Right renal pelvis (tissue), 4 donors: ENCODE data around the gene PNMA8A. TPM values are rescaled to one million over a fixed set of nuclear protein-coding genes. Genes with fewer than 3 reads are reported as not detected.
"Not testable (repeated sequence)": the region's sequence is repeated elsewhere in the genome, so short reads cannot be mapped to it uniquely, and the experiment has no call there.

Experiments
- DNase-seq, 4 donors: peaks; one replicate each; pipeline ENCODE4 v3.0.0-alpha.2; 2013; ENCODE audit warnings: low read depth in 4 of 4, low spot score in 3 of 4, missing footprints in 1 of 4
- polyA plus RNA-seq, 4 donors: library from polyadenylated mRNA; unstranded; fragments of 120-200 nt; gene quantifications; one replicate each; pipeline ENCODE4 v1.2.1, GENCODE V29; 2013; ENCODE audit not compliant: insufficient read length in 4 of 4

Gene PNMA8A
- polyA plus RNA-seq: 10 to 100 TPM; 46.9 to 72.5 (median 54.5) TPM

GRCh38 chr19:46471116-46471733, at the start of gene PNMA8A:
PNMA8A (minus strand) TSS chr19:46471563; CDS start chr19:46471035, 528 bp downstream.
- peak; percentile 82 to 87 (median 83) for DNase-seq

GRCh38 chr19:46520616-46521015, 49.3 kb upstream of the PNMA8A start:
- no peak for DNase-seq

- no peak for DNase-seq
Observed at GRCh38 chr19:46517471-46517870, 46.1 kb upstream of the PNMA8A start.

- DNase-seq: no peak
Observed at GRCh38 chr19:46515879-46516350, 44.6 kb upstream of the PNMA8A start.

GRCh38 chr19:46515290-46515609, 43.9 kb upstream of the PNMA8A start:
- DNase-seq: no peak

GRCh38 chr19:46514589-46515289, 43.4 kb upstream of the PNMA8A start:
- DNase-seq: no peak

GRCh38 chr19:46513461-46514236, 42.3 kb upstream of the PNMA8A start:
- peak in 2 of 4 donors; percentile 40 to 65 for DNase-seq

GRCh38 chr19:46511237-46511636, 39.9 kb upstream of the PNMA8A start:
- DNase-seq: no peak

- DNase-seq: no peak
Observed at GRCh38 chr19:46508206-46508605, 36.8 kb upstream of the PNMA8A start.

GRCh38 chr19:46503848-46504453, 32.6 kb upstream of the PNMA8A start:
- DNase-seq: no peak

- no peak for DNase-seq
Observed at GRCh38 chr19:46502891-46503290, 31.5 kb upstream of the PNMA8A start.

GRCh38 chr19:46499692-46500091, 28.3 kb upstream of the PNMA8A start:
- DNase-seq: no peak

GRCh38 chr19:46497773-46498172, 26.4 kb upstream of the PNMA8A start:
- no peak for DNase-seq

GRCh38 chr19:46496886-46497285, 25.5 kb upstream of the PNMA8A start:
- DNase-seq: not testable (repeated sequence)

GRCh38 chr19:46496304-46496703, 24.9 kb upstream of the PNMA8A start:
- DNase-seq: no peak

- DNase-seq: peak; percentile 82 to 87 (median 86)
Observed at GRCh38 chr19:46495786-46496099, 24.4 kb upstream of the PNMA8A start, which contains the start of gene PNMA8B. PNMA8B (minus strand) TSS chr19:46495867; CDS start chr19:46495465, 402 bp downstream.

GRCh38 chr19:46494941-46495785, 23.8 kb upstream of the PNMA8A start:
- no peak for DNase-seq

- no peak for DNase-seq
Observed at GRCh38 chr19:46494146-46494940, 23.0 kb upstream of the PNMA8A start.
